GM10266 (cell line): ENCODE data around the gene WDPCP.

ENCODE experiments used
- DNase-seq: peaks from one replicate; pipeline ENCODE4 v3.0.0; 2012; ENCODE audit errors: extremely low spot score
- CTCF ChIP-seq: IDR thresholded peaks from 2 replicates; pipeline ENCODE4 v1.5.1; 2012; ENCODE audit warnings: mild to moderate bottlenecking, low read depth; ENCODE audit not compliant: control insufficient read depth, insufficient read depth; ENCODE audit errors: missing control alignments

The WDPCP gene

GRCh38 chr2:63589148-63589958 is 1.1 kb upstream of the WDPCP start:
- DNase-seq = no peak
- no peak for TF ChIP-seq CTCF

- DNase-seq = no peak
Measured at GRCh38 chr2:63587814-63588384, 378 bp downstream of the WDPCP start.

GRCh38 chr2:63582873-63583272 is 5.4 kb downstream of the WDPCP start:
- DNase-seq = no peak
- TF ChIP-seq CTCF = no peak

More at GRCh38 chr2:63587814-63588384, 378 bp downstream of the WDPCP start:
- no peak for TF ChIP-seq CTCF

DNA sequence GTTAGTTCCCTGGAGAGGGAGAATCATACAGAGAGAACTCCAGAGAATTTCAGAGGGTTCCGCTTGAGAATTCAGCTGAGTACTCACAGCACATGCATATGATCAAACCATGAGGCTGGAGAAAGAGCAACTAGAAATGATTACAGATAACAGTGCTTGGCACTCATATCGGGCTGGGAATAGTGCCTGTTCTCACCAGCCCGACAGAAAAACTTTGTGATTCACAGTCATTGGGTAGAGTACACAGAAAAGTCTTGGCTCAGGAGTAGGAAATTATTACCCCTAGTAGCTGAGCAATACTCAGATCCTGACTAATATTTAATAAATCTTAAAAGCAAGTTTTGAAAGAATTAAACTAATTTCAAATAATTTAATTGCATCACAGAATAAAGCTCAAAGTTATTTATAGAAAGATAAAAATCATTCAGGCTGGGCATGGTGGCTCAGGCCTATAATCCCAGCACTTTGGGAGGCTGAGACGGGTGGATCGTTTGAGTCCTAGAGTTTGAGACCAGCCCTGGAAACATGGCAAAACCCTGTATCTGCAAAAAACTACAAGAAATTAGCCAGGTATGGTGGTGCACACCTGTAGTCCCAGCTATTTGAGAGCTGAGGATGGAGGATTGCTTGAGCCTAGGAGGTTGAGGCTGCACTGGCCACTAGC is 6.8 kb downstream of the WDPCP start:
- no peak for DNase-seq
- no peak for TF ChIP-seq CTCF

DNA sequence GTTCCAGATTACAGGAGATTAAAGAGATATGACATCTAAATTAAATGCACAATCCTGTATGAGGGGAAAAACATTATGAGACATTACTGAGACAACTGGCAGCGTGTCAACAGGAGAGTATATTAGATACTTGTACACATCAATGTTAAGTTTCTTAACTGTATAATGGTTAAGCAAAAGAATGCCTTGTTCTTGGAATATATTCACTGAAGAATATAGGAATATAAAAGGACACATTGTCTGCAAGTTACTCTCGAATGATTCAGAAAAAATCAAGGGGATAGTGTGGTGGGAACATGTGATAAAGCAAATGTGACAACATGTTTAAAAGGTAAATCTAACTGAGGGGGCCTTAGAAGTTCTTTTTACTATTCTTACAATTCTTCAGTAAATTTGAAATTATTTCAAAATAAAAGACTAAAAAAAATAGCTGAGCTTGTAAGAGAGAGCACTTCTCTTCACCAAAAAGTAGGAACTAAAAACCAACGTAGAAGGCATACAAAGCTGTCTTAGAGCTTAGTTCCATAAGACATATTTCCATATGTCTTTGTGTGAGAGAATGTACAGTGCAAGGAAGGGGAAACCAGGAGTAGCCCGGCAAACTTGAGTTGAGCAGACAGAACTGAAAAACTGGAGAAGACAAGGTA is 7.5 kb downstream of the WDPCP start:
- no peak for TF ChIP-seq CTCF
- DNase-seq = no peak

DNA sequence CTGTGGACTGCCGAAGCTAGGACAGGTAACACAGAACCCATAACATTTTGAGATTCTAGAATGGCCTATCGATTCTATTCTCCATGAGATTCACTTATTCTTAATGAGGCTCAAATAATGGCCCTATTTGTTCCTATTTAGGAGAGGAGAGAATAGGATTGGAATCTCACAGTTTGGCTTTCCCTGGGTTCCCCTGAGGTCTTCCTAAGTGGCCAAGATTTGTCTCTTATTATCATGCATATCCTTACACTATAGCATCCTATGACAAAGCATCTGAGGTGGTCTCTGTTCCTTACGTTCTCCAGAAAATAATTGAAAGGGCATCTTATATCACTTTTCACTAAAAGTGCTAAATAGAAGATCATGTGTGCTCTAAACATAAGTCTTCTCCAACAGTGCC is 9.5 kb downstream of the WDPCP start:
- DNase-seq = no peak
- no peak for TF ChIP-seq CTCF
